Nephron progenitor cell (in vitro differentiated cells): ENCODE results near the gene COL27A1.

Source experiments
- DNase-seq: peaks from one replicate; pipeline ENCODE4 v3.0.0; 2021
- H3K27ac Mint-ChIP-seq: 2 replicates; pipeline ENCODE4 v1.8.0; 2021; ENCODE audit warnings: mild to moderate bottlenecking, moderate library complexity, mixed read lengths
- H3K27me3 Mint-ChIP-seq: 2 replicates; pipeline ENCODE4 v1.8.0; 2021; ENCODE audit warnings: mild to moderate bottlenecking, low read depth, mixed read lengths; ENCODE audit not compliant: poor library complexity
- H3K36me3 Mint-ChIP-seq: 2 replicates; pipeline ENCODE4 v1.8.0; 2021; ENCODE audit warnings: low read depth, mixed read lengths
- H3K4me1 Mint-ChIP-seq: 2 replicates; pipeline ENCODE4 v1.8.0; 2021; ENCODE audit warnings: mixed read lengths
- H3K4me3 Mint-ChIP-seq: 2 replicates; pipeline ENCODE4 v1.8.0; 2021; ENCODE audit warnings: mild to moderate bottlenecking, moderate library complexity, mixed read lengths
- H3K9me3 Mint-ChIP-seq: 2 replicates; pipeline ENCODE4 v1.8.0; 2021; ENCODE audit warnings: mild to moderate bottlenecking, moderate library complexity, mixed read lengths
- CTCF ChIP-seq: fragments of 200-600 bp; sonication (generic); IDR thresholded peaks from 2 replicates; pipeline ENCODE4 v1.5.0; 2021; ENCODE audit warnings: antibody characterized with exemption

Gene COL27A1

GRCh38 chr9:114342755-114343440 is 187.6 kb downstream of the COL27A1 start:
- H3K4me1 Mint-ChIP-seq = peaks cover 7% of the 10 kb centered on the region
- no peaks in the 10 kb centered on the region for H3K9me3 Mint-ChIP-seq
- H3K36me3 Mint-ChIP-seq = peaks cover 49% of the 10 kb centered on the region
- H3K4me3 Mint-ChIP-seq = no peak overlapping the region
- H3K27me3 Mint-ChIP-seq = no peaks in the 10 kb centered on the region
- no peak overlapping the region for H3K27ac Mint-ChIP-seq
- TF ChIP-seq CTCF = no peak
- DNase-seq = no peak

GRCh38 chr9:114343471-114344187 is 188.3 kb downstream of the COL27A1 start:
- Mint-ChIP-seq H3K36me3 (peaks cover 51% of the 10 kb centered on the region), H3K9me3 (no peaks in the 10 kb centered on the region), H3K4me3 (no peak overlapping the region), H3K27ac (no peak overlapping the region), H3K4me1 (peaks cover 14% of the 10 kb centered on the region), H3K27me3 (no peaks in the 10 kb centered on the region)
- no peak for DNase-seq
- no peak for TF ChIP-seq CTCF

- no peak for TF ChIP-seq CTCF
- Mint-ChIP-seq H3K27ac (peak overlapping the region; percentile 89), H3K9me3 (no peaks in the 10 kb centered on the region), H3K4me1 (peaks cover 19% of the 10 kb centered on the region), H3K36me3 (peaks cover 52% of the 10 kb centered on the region), H3K4me3 (no peak overlapping the region), H3K27me3 (no peaks in the 10 kb centered on the region)
- no peak for DNase-seq
Measured at GRCh38 chr9:114344188-114344566, 188.8 kb downstream of the COL27A1 start.

- no peak for TF ChIP-seq CTCF
- H3K9me3 Mint-ChIP-seq = no peaks in the 10 kb centered on the region
- peaks cover 54% of the 10 kb centered on the region for H3K36me3 Mint-ChIP-seq
- H3K27ac Mint-ChIP-seq = peak overlapping the region; percentile 89
- DNase-seq = no peak
- peaks cover 24% of the 10 kb centered on the region for H3K4me1 Mint-ChIP-seq
- no peaks in the 10 kb centered on the region for H3K27me3 Mint-ChIP-seq
- no peak overlapping the region for H3K4me3 Mint-ChIP-seq
Measured at GRCh38 chr9:114344692-114345091, 189.4 kb downstream of the COL27A1 start.

- H3K27me3 Mint-ChIP-seq = no peaks in the 10 kb centered on the region
- H3K4me3 Mint-ChIP-seq = no peak overlapping the region
- DNase-seq = no peak
- H3K36me3 Mint-ChIP-seq = peaks cover 59% of the 10 kb centered on the region
- TF ChIP-seq CTCF = no peak
- H3K4me1 Mint-ChIP-seq = peaks cover 28% of the 10 kb centered on the region
- H3K27ac Mint-ChIP-seq = no peak overlapping the region
- no peaks in the 10 kb centered on the region for H3K9me3 Mint-ChIP-seq
Measured at GRCh38 chr9:114345493-114346065, 190.2 kb downstream of the COL27A1 start.
